Hematopoietic multipotent progenitor cell treated with erythropoietin and hydrocortisone succinate and interleukin-3 and kit ligand, for 4 days (in vitro differentiated cells): ENCODE measurements around the gene CDKN1A.

Experiments used
- DNase-seq: peaks from one replicate; pipeline ENCODE4 v3.0.0-alpha.2; 2015

Gene CDKN1A

GRCh38 chr6:36679043-36679833 is 724 bp downstream of the CDKN1A start:
- peak; percentile 21 for DNase-seq

GRCh38 chr6:36682328-36683144 is 4.0 kb downstream of the CDKN1A start:
- DNase-seq: peak; percentile 50

- no peak for DNase-seq
Measured at GRCh38 chr6:36683145-36683655, 4.7 kb downstream of the CDKN1A start.

- no peak for DNase-seq
Measured at GRCh38 chr6:36683656-36684446, 5.3 kb downstream of the CDKN1A start.

- no peak for DNase-seq
Measured at GRCh38 chr6:36684447-36684812, 5.9 kb downstream of the CDKN1A start.

GRCh38 chr6:36685166-36685924 is 6.8 kb downstream of the CDKN1A start:
- DNase-seq: no peak

GRCh38 chr6:36685926-36686667 is 7.6 kb downstream of the CDKN1A start:
- DNase-seq: peak; percentile 76

- no peak for DNase-seq
Measured at GRCh38 chr6:36686668-36687513, 8.4 kb downstream of the CDKN1A start.

GRCh38 chr6:36688063-36688738 is 9.7 kb downstream of the CDKN1A start:
- DNase-seq: no peak

- no peak for DNase-seq
Measured at GRCh38 chr6:36688739-36689075, 10.2 kb downstream of the CDKN1A start.

- DNase-seq: no peak
Measured at GRCh38 chr6:36691011-36691410, 12.5 kb downstream of the CDKN1A start.

GRCh38 chr6:36691612-36692011 is 13.1 kb downstream of the CDKN1A start:
- DNase-seq: no peak

GRCh38 chr6:36692220-36692619 is 13.7 kb downstream of the CDKN1A start:
- peak; percentile 90 for DNase-seq

- DNase-seq: no peak
Measured at GRCh38 chr6:36692861-36693702, 14.6 kb downstream of the CDKN1A start.

GRCh38 chr6:36694616-36695015 is 16.1 kb downstream of the CDKN1A start:
- no peak for DNase-seq

- no peak for DNase-seq
Measured at GRCh38 chr6:36695414-36695813, 16.9 kb downstream of the CDKN1A start.

- peak; percentile 91 for DNase-seq
Measured at GRCh38 chr6:36697481-36697903, 19.0 kb downstream of the CDKN1A start, which contains the start of gene RAB44. RAB44 (plus strand) TSS chr6:36697826; CDS start chr6:36704236, 6,410 bp downstream.

- DNase-seq: peak; percentile 54
Measured at GRCh38 chr6:36698196-36698595, 19.7 kb downstream of the CDKN1A start.

GRCh38 chr6:36698871-36699271 is 20.4 kb downstream of the CDKN1A start:
- no peak for DNase-seq
